ENCODE data around the gene FLOT1. TPM values are rescaled to one million over a fixed set of nuclear protein-coding genes. Genes with fewer than 3 reads are reported as not detected.

Gene FLOT1
- total and polyA plus RNA-seq, 2 of the 13 experiments (the other 11 are each of a cell fraction or from before 2014, with no cell fraction given) = 82.3 to 130 TPM

DNA sequence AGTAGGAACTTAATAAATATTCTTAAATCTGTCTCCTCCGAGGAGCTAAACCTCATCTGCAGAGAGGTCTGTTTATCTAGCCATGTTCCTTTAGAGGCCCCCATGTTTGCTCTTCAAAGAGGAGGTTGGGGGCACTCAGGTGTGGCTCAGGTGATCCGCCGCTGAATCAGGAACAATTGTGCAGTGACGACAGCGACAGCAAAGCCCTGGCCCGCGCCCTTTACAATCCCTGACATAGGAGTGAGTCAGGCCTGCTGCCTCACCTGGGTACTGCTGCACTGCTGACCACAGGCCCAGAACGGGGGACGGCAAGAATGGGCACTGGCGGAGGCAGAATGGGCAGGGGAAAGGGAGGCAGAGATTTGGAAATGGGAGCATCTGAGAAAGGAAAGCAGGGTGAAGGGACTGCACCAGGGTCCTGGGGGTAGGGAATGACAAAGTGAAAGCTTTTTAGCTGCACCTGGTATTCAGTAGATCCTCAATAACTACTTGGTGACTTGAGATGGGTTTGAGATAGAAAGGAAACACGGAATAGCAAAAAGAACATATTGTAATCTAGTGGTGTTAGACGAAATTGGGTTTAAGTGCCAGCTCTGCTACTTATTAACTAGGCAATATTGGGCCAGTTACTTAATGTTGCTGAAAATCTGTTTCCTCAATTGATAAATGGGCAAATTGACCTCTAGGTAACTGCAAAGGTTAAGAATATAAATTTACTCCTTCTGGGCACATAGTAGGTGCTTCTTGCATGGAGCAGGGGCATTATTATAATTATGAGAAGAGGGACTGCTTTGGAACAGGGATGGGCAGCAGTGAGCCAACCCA lies 7.3 kb upstream of the FLOT1 start (continued):
- TF ChIP-seq ZNF329 (CRISPR knock-in tag; IDR thresholded peaks at IDR 0.05; ENCODE audit: low read depth) (no peak), ZNF674 (CRISPR knock-in tag; IDR thresholded peaks at IDR 0.05; ENCODE audit: low read depth) (no peak), ZNF776 (CRISPR knock-in tag; IDR thresholded peaks at IDR 0.05) (no peak), ZNF614 (CRISPR knock-in tag; IDR thresholded peaks at IDR 0.05; ENCODE audit: borderline replicate concordance) (no peak), KAT7 (CRISPR knock-in tag; IDR thresholded peaks at IDR 0.05; ENCODE audit: borderline replicate concordance) (no peak; the same call in 1 of the 2 replicates), IRF2 (CRISPR knock-in tag; IDR thresholded peaks at IDR 0.05) (no peak), EHMT2 (IDR thresholded peaks at IDR 0.05; ENCODE audit: borderline replicate concordance, low read depth, low read length) (no peak), SMARCE1 (IDR thresholded peaks at IDR 0.05; ENCODE audit: borderline replicate concordance) (no peak), ZFP41 (CRISPR knock-in tag; IDR thresholded peaks at IDR 0.05; ENCODE audit: borderline replicate concordance) (no peak), ZNF83 (CRISPR knock-in tag; IDR thresholded peaks at IDR 0.05; ENCODE audit: borderline replicate concordance) (no peak), JARID2 (CRISPR knock-in tag; IDR thresholded peaks at IDR 0.05; ENCODE audit: insufficient replicate concordance) (no peak), ZNF557 (CRISPR knock-in tag; IDR thresholded peaks at IDR 0.05) (no peak), SMC3 (IDR thresholded peaks at IDR 0.05; ENCODE audit: low read length) (no peak), FOXJ3 (CRISPR knock-in tag; IDR thresholded peaks at IDR 0.05; ENCODE audit: borderline replicate concordance) (no peak), MAZ (IDR thresholded peaks at IDR 0.05; ENCODE audit: borderline replicate concordance, low read depth, low read length) (no peak), MAZ (CRISPR knock-in tag; IDR thresholded peaks at IDR 0.05; ENCODE audit: low read depth) (0 out of 2 replicates have a peak, but pooled peaks have one; percentile 18), KAT2B (IDR thresholded peaks at IDR 0.05; ENCODE audit: borderline replicate concordance, low read depth, low read length) (no peak), GATAD2A (CRISPR knock-in tag; IDR thresholded peaks at IDR 0.05) (peak; percentile 67), YEATS4 (CRISPR knock-in tag; IDR thresholded peaks at IDR 0.05; ENCODE audit: borderline replicate concordance) (peak; percentile 1; the same call in 1 of the 2 replicates)
- TF ChIP-seq, protein P1, sequence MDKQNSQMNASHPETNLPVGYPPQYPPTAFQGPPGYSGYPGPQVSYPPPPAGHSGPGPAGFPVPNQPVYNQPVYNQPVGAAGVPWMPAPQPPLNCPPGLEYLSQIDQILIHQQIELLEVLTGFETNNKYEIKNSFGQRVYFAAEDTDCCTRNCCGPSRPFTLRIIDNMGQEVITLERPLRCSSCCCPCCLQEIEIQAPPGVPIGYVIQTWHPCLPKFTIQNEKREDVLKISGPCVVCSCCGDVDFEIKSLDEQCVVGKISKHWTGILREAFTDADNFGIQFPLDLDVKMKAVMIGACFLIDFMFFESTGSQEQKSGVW (CRISPR knock-in tag; IDR thresholded peaks at IDR 0.05; ENCODE audit: borderline replicate concordance) = no peak
- TF ChIP-seq, protein P2, sequence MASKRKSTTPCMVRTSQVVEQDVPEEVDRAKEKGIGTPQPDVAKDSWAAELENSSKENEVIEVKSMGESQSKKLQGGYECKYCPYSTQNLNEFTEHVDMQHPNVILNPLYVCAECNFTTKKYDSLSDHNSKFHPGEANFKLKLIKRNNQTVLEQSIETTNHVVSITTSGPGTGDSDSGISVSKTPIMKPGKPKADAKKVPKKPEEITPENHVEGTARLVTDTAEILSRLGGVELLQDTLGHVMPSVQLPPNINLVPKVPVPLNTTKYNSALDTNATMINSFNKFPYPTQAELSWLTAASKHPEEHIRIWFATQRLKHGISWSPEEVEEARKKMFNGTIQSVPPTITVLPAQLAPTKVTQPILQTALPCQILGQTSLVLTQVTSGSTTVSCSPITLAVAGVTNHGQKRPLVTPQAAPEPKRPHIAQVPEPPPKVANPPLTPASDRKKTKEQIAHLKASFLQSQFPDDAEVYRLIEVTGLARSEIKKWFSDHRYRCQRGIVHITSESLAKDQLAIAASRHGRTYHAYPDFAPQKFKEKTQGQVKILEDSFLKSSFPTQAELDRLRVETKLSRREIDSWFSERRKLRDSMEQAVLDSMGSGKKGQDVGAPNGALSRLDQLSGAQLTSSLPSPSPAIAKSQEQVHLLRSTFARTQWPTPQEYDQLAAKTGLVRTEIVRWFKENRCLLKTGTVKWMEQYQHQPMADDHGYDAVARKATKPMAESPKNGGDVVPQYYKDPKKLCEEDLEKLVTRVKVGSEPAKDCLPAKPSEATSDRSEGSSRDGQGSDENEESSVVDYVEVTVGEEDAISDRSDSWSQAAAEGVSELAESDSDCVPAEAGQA (IDR thresholded peaks at IDR 0.05; ENCODE audit: low read depth) = peak; percentile 60
- TF ChIP-seq, protein P2 (CRISPR knock-in tag; IDR thresholded peaks at IDR 0.05; ENCODE audit: borderline replicate concordance) = no peak
- TF ChIP-seq, protein P3, sequence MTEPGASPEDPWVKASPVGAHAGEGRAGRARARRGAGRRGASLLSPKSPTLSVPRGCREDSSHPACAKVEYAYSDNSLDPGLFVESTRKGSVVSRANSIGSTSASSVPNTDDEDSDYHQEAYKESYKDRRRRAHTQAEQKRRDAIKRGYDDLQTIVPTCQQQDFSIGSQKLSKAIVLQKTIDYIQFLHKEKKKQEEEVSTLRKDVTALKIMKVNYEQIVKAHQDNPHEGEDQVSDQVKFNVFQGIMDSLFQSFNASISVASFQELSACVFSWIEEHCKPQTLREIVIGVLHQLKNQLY (CRISPR knock-in tag; IDR thresholded peaks at IDR 0.05) = no peak
